IPS-18c (cell line): ENCODE data around the gene CHORDC1.
"Not testable (repeated sequence)": the region's sequence is repeated elsewhere in the genome, so short reads cannot be mapped to it uniquely, and the experiment has no call there.

Experiments
- H3K4me3 ChIP-seq: 2 replicates; pipeline ENCODE4 v1.7.0; 2013; ENCODE audit warnings: low read depth, mild to moderate bottlenecking, low read length, moderate library complexity; ENCODE audit not compliant: insufficient read depth
- H3K9me3 ChIP-seq: one replicate; pipeline ENCODE4 v1.6.1; 2013; ENCODE audit warnings: mild to moderate bottlenecking, low read length, moderate library complexity; ENCODE audit not compliant: control insufficient read depth, insufficient read depth

CHORDC1 gene

DNA sequence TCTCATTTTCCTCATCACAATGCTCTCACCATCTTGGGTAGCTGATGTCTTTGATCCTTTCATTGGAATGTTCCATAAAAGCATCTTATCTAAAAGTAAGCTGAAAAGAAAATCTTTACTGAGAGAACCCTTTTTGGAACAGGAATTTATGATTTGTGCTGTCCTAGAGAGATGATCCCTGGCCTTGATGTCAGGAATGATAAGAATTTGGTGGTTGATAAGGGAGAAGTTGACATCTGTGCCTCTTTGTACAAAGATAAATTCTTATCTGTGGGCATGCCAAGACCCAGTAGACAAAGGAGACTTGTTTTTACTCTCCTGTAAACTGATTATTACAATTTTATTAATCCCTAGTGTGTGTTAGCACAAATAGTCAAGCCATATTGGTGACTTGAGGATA, 51.5 kb downstream of the CHORDC1 start:
- Histone ChIP-seq H3K9me3 (no peaks in the 10 kb centered on the region), H3K4me3 (no peak overlapping the region)

DNA sequence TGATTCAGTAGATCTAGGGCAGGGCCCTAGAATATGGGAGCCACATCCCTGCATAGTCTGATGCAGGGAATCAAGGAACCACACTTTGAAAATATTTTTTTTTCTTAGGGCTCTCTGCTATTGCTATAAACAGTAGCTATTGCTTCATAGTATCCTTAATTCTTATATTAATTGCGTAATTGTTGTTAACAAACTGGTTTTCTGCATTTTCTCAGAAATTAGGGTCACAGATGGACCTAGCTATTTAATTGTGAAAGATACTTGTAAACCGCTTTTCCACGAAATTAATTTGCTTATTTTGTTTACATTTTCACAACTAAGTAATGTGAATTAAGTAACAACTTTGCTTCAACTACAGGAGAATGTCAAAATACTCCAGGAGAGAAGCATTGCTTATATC, 54.3 kb downstream of the CHORDC1 start:
- no peak overlapping the region for H3K4me3 ChIP-seq
- H3K9me3 ChIP-seq = no peaks in the 10 kb centered on the region

DNA sequence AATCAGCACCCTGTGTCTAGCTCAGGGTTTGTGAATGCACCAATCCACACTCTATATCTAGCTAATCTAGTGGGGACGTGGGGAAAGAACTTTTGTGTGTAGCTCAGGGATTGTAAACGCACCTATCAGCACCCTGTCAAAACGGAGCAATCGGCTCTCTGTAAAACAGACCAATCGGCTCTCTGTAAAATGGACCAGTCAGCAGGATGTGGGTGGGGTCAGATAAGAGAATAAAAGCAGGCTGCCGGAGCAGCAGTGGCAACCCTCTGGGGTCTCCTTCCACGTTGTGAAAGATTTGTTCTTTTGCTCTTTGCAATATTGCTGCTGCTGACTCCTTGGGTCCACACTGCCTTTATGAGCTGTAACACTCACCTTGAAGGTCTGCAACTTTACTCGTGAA, 55.1 kb downstream of the CHORDC1 start:
- not testable (repeated sequence) for H3K9me3 ChIP-seq, H3K4me3 ChIP-seq

DNA sequence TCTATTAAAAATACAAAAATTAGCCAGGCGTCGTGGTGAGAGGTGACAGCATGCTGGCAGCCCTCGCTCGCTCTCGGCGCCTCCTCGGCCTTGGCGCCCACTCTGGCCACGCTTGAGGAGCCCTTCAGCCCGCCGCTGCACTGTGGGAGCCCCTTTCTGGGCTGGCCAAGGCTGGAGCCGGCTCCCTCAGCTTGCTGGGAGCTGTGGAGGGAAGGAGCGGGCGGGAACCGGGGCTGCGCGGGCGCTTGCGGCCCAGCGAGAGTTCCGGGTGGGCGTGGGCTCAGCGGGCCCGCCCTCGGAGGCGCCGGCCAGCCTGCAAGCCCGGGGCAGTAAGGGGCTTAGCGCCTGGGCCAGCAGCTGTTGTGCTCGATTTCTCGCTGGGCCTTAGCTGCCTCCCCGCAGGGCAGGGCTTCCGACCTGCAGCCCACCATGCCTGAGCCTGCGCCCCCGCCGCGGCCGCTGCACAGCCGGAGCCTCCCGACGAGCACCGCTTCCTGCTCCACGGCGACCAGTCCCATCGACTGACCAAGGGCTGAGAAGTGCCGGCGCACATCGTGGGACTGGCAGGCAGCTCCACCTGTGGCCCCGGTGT, 55.8 kb downstream of the CHORDC1 start:
- H3K4me3 ChIP-seq, H3K9me3 ChIP-seq: not testable (repeated sequence)
